HepG2 (cell line): ENCODE data around the gene KLF6. TPM values are rescaled to one million over a fixed set of nuclear protein-coding genes. Genes with fewer than 3 reads are reported as not detected.

Experiments used
- ATAC-seq: fragments of 200-7000 bp; cut with Tn5 transposase; 3 replicates; pipeline ENCODE4 v1.9.1; 2020; ENCODE audit warnings: mild to moderate bottlenecking, moderate library complexity
- BruUV-seq: library from RNA; stranded (reverse); fragments of 400-500 nt; replicated peaks from 2 replicates; lab custom pipeline; 2021; lab: Mats Ljungman, UMichigan
- CTCF ChIA-PET: fragments of 300-600 bp; formaldehyde crosslinking; extraction: SDS; loops from one replicate; lab custom pipeline; 2021; ENCODE audit warnings: low total read pairs, inconsistent platforms, low intra/inter-chr PET ratio; lab: Yijun Ruan, JAX
- POLR2A ChIA-PET: fragments of 350-600 bp; sonication (Branson Sonifier 250); formaldehyde crosslinking; loops from one replicate; lab custom pipeline; 2020; ENCODE audit warnings: antibody characterized with exemption, inconsistent platforms; lab: Yijun Ruan, JAX
- DNase-seq: peaks from one replicate; pipeline ENCODE4 v3.0.0-alpha.2; 2015; ENCODE audit warnings: low spot score
- FAIRE-seq: peaks from 3 replicates; lab custom pipeline; 2011; peaks lifted over from hg19 to GRCh38; lab: Jason Lieb, UNC
- H2AFZ ChIP-seq: one replicate; pipeline ENCODE4 v1.6.1; 2011; ENCODE audit warnings: low read length, inconsistent platforms
- H3K27ac ChIP-seq: fragments of 300-600 bp; 3 replicates; pipeline ENCODE4 v1.8.0; 2011; ENCODE audit warnings: mixed run types, mild to moderate bottlenecking, mixed read lengths, low read length, inconsistent platforms; ENCODE audit not compliant: insufficient read depth; ENCODE audit errors: extremely low read length
- H3K27me3 ChIP-seq, 2 experiments: fragments of 200-600 bp in 1 of 2; 2 replicates in 1 of 2; 3 replicates in 1 of 2; pipeline versions ENCODE4 v1.6.0 to v1.8.0; 2011; ENCODE audit warnings: low read length in 2 of 2, mild to moderate bottlenecking in 2 of 2, moderate library complexity in 2 of 2, inconsistent platforms in 1 of 2; ENCODE audit not compliant: insufficient read depth in 2 of 2, control insufficient read depth in 1 of 2
- H3K36me3 ChIP-seq, 2 experiments: fragments of 200-600 bp in 1 of 2; replicated peaks in 1 of 2; 2 replicates in 1 of 2; 3 replicates in 1 of 2; pipeline versions ENCODE4 v1.5.1 to v1.8.0; 2011; ENCODE audit warnings: low read length in 2 of 2, inconsistent platforms in 1 of 2; ENCODE audit not compliant: insufficient read depth in 2 of 2, control insufficient read depth in 1 of 2
- H3K4me1 ChIP-seq: 2 replicates; pipeline ENCODE4 v1.5.1; 2012; ENCODE audit warnings: low read length, inconsistent platforms; ENCODE audit not compliant: insufficient read depth
- H3K4me2 ChIP-seq: 2 replicates; pipeline ENCODE4 v1.6.0; 2011; ENCODE audit warnings: low read depth, low read length, inconsistent platforms
- H3K4me3 ChIP-seq, 3 experiments: fragments of 200-600 bp in 1 of 3; sonication (generic), shearing (Covaris generic) in 1 of 3; replicated peaks in 1 of 3; 2 replicates each; pipeline ENCODE4 v1.5.1; 2011 to 2016; ENCODE audit warnings: low read length in 3 of 3, inconsistent platforms in 2 of 3, low read depth in 2 of 3, mild to moderate bottlenecking in 2 of 3, control low read depth in 1 of 3, mixed read lengths in 1 of 3; ENCODE audit not compliant: insufficient read depth in 1 of 3
- H3K79me2 ChIP-seq: one replicate; pipeline ENCODE4 v1.6.1; 2011; ENCODE audit warnings: low read length, inconsistent platforms; ENCODE audit not compliant: insufficient read depth
- H3K9ac ChIP-seq: 2 replicates; pipeline ENCODE4 v1.6.0; 2011; ENCODE audit warnings: mild to moderate bottlenecking, low read depth, low read length, inconsistent platforms; ENCODE audit not compliant: insufficient read depth
- H3K9me3 ChIP-seq: 2 replicates; pipeline ENCODE4 v1.5.1; 2012; ENCODE audit warnings: mild to moderate bottlenecking, low read length
- H4K20me1 ChIP-seq: 2 replicates; pipeline ENCODE4 v1.6.0; 2011; ENCODE audit warnings: inconsistent platforms, mild to moderate bottlenecking, low read length, moderate library complexity; ENCODE audit not compliant: insufficient read depth
- ATF1 ChIP-seq: IDR thresholded peaks from 2 replicates; pipeline ENCODE4 v1.6.1; 2016; ENCODE audit warnings: mild to moderate bottlenecking, control low read depth
- BRD4 ChIP-seq: sonication (generic); formaldehyde crosslinking; IDR thresholded peaks from 2 replicates; pipeline ENCODE4 v1.4.0; 2020; ENCODE audit warnings: missing genetic modification reagents
- MAFK ChIP-seq, 2 experiments: IDR thresholded peaks in 1 of 2; conservative IDR thresholded peaks in 1 of 2; 2 replicates each; pipeline ENCODE4 v1.6.1; 2011; ENCODE audit warnings: improper control_type of control experiment in 2 of 2, low read length in 2 of 2
- MATR3 ChIP-seq: sonication (generic); formaldehyde crosslinking; IDR thresholded peaks from 2 replicates; pipeline ENCODE4 v1.4.0; 2020; ENCODE audit warnings: missing genetic modification reagents
- MED1 ChIP-seq: sonication (generic); formaldehyde crosslinking; IDR thresholded peaks from 2 replicates; pipeline ENCODE4 v1.4.0; 2020; ENCODE audit warnings: missing genetic modification reagents
- ZBTB20 ChIP-seq: sonication (generic); formaldehyde crosslinking; IDR thresholded peaks from 2 replicates; pipeline ENCODE4 v1.8.1; 2023; ENCODE audit warnings: missing genetic modification reagents, low read depth, mild to moderate bottlenecking, borderline replicate concordance
- ZBTB38 ChIP-seq: sonication (generic); formaldehyde crosslinking; IDR thresholded peaks from 2 replicates; pipeline ENCODE4 v1.5.1; 2020; ENCODE audit warnings: mild to moderate bottlenecking, missing genetic modification reagents
- ZFY ChIP-seq: sonication (generic); formaldehyde crosslinking; IDR thresholded peaks from 2 replicates; pipeline ENCODE4 v1.4.0; 2020; ENCODE audit warnings: missing genetic modification reagents
- ZNF292 ChIP-seq: sonication (generic); formaldehyde crosslinking; IDR thresholded peaks from 2 replicates; pipeline ENCODE4 v1.8.1; 2022; ENCODE audit warnings: mild to moderate bottlenecking, low read depth, missing genetic modification reagents, borderline replicate concordance
- ZNF367 ChIP-seq: sonication (generic); formaldehyde crosslinking; IDR thresholded peaks from 2 replicates; pipeline ENCODE4 v1.4.0; 2020; ENCODE audit warnings: missing genetic modification reagents, borderline replicate concordance
- ZNF589 ChIP-seq: sonication (generic); formaldehyde crosslinking; conservative IDR thresholded peaks from 2 replicates; pipeline ENCODE4 v1.8.0; 2022; ENCODE audit warnings: mild to moderate bottlenecking, moderate library complexity, missing genetic modification reagents
- WGBS: methylation state at CpG from one replicate; pipeline ENCODE4 v1.1.6; 2017; ENCODE audit warnings: low lambda C conversion rate; 5-methylcytosine and 5-hydroxymethylcytosine counted together
- in situ Hi-C: cut with HindIII; loops from 2 replicates; pipeline ENCODE4 v1.10.0; 2017; ENCODE audit warnings: low pct_unique_long_range_greater_than_20kb; ENCODE audit not compliant: extremely low pct_ligation_motif_present
- intact Hi-C: fragments of 100-400 bp; cut with micrococcal nuclease; formaldehyde crosslinking; loops from one replicate; pipeline ENCODE4 v1.10.0; 2022; ENCODE audit not compliant: unreplicated experiment
- polyA plus RNA-seq, 8 experiments: library from polyadenylated mRNA; depleted of rRNA in 3 of 8; stranded (reverse) in 7 of 8; unstranded in 1 of 8; fragments of >200 nt; fragmentation: Illumina TruSeq in 4 of 8; extraction: Trizol in 4 of 8; gene quantifications; 2 replicates each; pipeline versions ENCODE4 v1.2.1 to v1.2.3, GENCODE V29; 2011 to 2016; ENCODE audit warnings: low read depth in 4 of 8, missing spikeins in 1 of 8, mixed read lengths in 1 of 8; ENCODE audit not compliant: insufficient read depth in 1 of 8
- total RNA-seq, 5 experiments: library from RNA; depleted of rRNA; stranded (reverse); fragments of >200 nt; fragmentation: Illumina TruSeq; extraction: Trizol; gene quantifications; 2 replicates each; pipeline ENCODE4 v1.2.3, GENCODE V29; 2016; ENCODE audit warnings: low read depth in 1 of 5
- TF ChIP-seq, protein P1 (sequence below): sonication (generic); formaldehyde crosslinking; IDR thresholded peaks from 2 replicates; pipeline ENCODE4 v1.4.0; 2020; ENCODE audit warnings: low read depth, missing genetic modification reagents
- TF ChIP-seq, protein P2 (sequence below): sonication (generic); formaldehyde crosslinking; IDR thresholded peaks from 2 replicates; pipeline ENCODE4 v1.4.0; 2020; ENCODE audit warnings: missing genetic modification reagents
- TF ChIP-seq, protein P3 (sequence below): IDR thresholded peaks from 2 replicates; pipeline ENCODE4 v1.6.1; 2012; ENCODE audit warnings: low read depth, low read length, improper control_type of control experiment

Gene KLF6
- total and polyA plus RNA-seq, 2 of the 13 experiments (the other 11 are each of a cell fraction or from before 2014, with no cell fraction given) = 27.0 to 71.9 TPM

DNA sequence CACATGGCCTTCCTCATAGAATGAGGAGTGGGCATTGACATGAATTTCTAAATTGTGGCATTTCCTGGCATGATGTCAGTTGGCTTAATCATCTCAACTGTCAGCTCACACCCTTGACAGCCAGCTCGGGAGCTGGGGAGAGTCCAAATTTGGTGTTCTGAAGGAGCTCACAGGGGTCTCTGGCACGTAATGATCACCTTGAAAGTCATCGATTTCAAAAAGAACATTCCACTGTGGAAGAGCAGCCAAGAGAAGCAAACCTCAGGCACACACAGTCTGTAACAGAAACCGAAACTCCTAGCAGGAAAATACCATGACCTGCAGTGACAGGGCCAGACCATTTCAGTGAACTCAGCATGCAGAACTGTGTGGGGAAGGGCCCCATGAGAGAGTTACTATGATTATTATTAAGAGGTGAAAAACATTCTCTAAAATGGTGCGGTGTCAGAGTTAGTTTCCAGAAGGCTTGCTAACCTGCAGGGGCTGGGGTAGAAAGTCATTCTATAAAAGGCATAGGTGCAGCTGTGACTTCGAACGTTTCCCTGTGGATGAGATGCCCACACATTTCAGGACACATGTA, 26.4 kb upstream of the KLF6 start:
- Histone ChIP-seq H2AFZ (peak overlapping the region; percentile 52), H3K27ac (peak overlapping the region; percentile 97), H3K9me3 (no peaks in the 10 kb centered on the region), H3K36me3 (no peaks in the 10 kb centered on the region), H3K9ac (peak overlapping the region; percentile 86), H3K4me2 (peak overlapping the region; percentile 64), H4K20me1 (no peaks in the 10 kb centered on the region), H3K79me2 (no peaks in the 10 kb centered on the region), H3K4me1 (peaks cover 80% of the 10 kb centered on the region), H3K27me3 (no peaks in the 10 kb centered on the region), H3K4me3 (peak overlapping the region in 1 of 3 experiments; percentile 7; a peak in 1 of 6 replicates)
- ChIA-PET CTCF (no interaction called here), POLR2A (interaction anchor here (1.0 to 7.9 kb wide), 8 partner anchors 20 to 91 kb away, joined by 4 to 217 read pairs (median 9); partner anchors contain the start of gene KLF6)
- peak; percentile 35; the same call in 1 of the 2 replicates for TF ChIP-seq MED1
- 0 out of 2 replicates have a peak, but pooled peaks have one; percentile 34 for TF ChIP-seq ATF1 (CRISPR knock-in tag)
- 0 out of 2 replicates have a peak, but pooled peaks have one; percentile 25 for TF ChIP-seq ZNF292
- TF ChIP-seq, protein P1, sequence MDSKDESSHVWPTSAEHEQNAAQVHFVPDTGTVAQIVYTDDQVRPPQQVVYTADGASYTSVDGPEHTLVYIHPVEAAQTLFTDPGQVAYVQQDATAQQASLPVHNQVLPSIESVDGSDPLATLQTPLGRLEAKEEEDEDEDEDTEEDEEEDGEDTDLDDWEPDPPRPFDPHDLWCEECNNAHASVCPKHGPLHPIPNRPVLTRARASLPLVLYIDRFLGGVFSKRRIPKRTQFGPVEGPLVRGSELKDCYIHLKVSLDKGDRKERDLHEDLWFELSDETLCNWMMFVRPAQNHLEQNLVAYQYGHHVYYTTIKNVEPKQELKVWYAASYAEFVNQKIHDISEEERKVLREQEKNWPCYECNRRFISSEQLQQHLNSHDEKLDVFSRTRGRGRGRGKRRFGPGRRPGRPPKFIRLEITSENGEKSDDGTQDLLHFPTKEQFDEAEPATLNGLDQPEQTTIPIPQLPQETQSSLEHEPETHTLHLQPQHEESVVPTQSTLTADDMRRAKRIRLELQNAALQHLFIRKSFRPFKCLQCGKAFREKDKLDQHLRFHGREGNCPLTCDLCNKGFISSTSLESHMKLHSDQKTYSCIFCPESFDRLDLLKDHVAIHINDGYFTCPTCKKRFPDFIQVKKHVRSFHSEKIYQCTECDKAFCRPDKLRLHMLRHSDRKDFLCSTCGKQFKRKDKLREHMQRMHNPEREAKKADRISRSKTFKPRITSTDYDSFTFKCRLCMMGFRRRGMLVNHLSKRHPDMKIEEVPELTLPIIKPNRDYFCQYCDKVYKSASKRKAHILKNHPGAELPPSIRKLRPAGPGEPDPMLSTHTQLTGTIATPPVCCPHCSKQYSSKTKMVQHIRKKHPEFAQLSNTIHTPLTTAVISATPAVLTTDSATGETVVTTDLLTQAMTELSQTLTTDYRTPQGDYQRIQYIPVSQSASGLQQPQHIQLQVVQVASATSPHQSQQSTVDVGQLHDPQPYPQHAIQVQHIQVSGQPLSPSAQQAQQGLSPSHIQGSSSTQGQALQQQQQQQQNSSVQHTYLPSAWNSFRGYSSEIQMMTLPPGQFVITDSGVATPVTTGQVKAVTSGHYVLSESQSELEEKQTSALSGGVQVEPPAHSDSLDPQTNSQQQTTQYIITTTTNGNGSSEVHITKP (CRISPR knock-in tag) = peak; percentile 77
- peak; percentile 28; the same call in 1 of the 2 replicates for TF ChIP-seq ZBTB20 (CRISPR knock-in tag)
- TF ChIP-seq BRD4 (CRISPR knock-in tag) = 0 out of 2 replicates have a peak, but pooled peaks have one; percentile 19
- TF ChIP-seq MAFK (conservative IDR thresholded peaks at IDR 0.05 in 1 of 2, IDR thresholded peaks at IDR 0.05 in 1 of 2; ENCODE audit: low read length in 2 of 2) = 0 out of 4 replicates have a peak, but pooled peaks of 1 of the 2 experiments have one; percentile 11
- 0 out of 2 replicates have a peak, but pooled peaks have one; percentile 23 for TF ChIP-seq ZFY (CRISPR knock-in tag)
- TF ChIP-seq ZNF367 (CRISPR knock-in tag) = no peak
- TF ChIP-seq, protein P2, sequence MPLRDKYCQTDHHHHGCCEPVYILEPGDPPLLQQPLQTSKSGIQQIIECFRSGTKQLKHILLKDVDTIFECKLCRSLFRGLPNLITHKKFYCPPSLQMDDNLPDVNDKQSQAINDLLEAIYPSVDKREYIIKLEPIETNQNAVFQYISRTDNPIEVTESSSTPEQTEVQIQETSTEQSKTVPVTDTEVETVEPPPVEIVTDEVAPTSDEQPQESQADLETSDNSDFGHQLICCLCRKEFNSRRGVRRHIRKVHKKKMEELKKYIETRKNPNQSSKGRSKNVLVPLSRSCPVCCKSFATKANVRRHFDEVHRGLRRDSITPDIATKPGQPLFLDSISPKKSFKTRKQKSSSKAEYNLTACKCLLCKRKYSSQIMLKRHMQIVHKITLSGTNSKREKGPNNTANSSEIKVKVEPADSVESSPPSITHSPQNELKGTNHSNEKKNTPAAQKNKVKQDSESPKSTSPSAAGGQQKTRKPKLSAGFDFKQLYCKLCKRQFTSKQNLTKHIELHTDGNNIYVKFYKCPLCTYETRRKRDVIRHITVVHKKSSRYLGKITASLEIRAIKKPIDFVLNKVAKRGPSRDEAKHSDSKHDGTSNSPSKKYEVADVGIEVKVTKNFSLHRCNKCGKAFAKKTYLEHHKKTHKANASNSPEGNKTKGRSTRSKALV (CRISPR knock-in tag) = no peak
- no peak for TF ChIP-seq ZNF589
- TF ChIP-seq, protein P3, sequence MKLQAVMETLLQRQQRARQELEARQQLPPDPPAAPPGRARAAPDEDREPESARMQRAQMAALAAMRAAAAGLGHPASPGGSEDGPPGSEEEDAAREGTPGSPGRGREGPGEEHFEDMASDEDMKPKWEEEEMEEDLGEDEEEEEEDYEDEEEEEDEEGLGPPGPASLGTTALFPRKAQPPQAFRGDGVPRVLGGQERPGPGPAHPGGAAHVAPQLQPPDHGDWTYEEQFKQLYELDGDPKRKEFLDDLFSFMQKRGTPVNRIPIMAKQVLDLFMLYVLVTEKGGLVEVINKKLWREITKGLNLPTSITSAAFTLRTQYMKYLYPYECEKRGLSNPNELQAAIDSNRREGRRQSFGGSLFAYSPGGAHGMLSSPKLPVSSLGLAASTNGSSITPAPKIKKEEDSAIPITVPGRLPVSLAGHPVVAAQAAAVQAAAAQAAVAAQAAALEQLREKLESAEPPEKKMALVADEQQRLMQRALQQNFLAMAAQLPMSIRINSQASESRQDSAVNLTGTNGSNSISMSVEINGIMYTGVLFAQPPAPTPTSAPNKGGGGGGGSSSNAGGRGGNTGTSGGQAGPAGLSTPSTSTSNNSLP = 0 out of 2 replicates have a peak, but pooled peaks have one; percentile 11
- TF ChIP-seq ZBTB38 (CRISPR knock-in tag) = peak; percentile 22; the same call in 1 of the 2 replicates
- no peak for TF ChIP-seq MATR3 (CRISPR knock-in tag)
- FAIRE-seq (no peak), DNase-seq (no peak), ATAC-seq (0 out of 3 replicates have a peak, but pooled peaks have one; percentile 12)
- intact Hi-C loops (loop anchor here (2.0 to 5.0 kb wide), 2 partner anchors 41 to 76 kb away; no protein-coding TSS in a partner anchor), in situ Hi-C loops (no loop called here)
- WGBS = 61% methylated on average over 7 of the region's 7 CpGs
- no TSS peak for BruUV-seq
